Measurements from ENCODE around the gene NOP10. TPM values are rescaled to one million over a fixed set of nuclear protein-coding genes. Genes with fewer than 3 reads are reported as not detected.

NOP10 gene
- total and polyA plus RNA-seq, 2 of the 13 experiments (the other 11 are each of a cell fraction or from before 2014, with no cell fraction given): 239 to 369 TPM

DNA sequence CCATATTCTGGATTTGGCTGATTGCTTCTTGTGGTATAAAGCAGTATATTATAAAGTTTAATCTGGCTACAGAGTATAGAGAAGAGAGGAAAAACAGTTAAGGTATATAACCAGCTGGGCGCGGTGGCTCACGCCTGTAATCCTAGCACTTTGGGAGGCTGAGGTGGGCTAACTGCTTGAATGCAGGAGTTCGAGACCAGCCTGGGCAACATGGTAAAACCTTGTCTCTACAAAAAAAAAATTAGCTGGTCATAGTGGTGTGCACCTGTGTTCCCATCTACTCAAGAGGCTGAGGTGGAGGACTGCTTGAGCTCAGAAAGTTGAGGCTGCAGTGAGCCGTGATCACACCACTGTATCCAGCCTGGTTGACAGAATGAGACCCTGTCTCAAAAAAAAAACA lies 12.7 kb downstream of the NOP10 start:
- Histone ChIP-seq H3K4me2 (ENCODE audit: low read depth, low read length) (no peak overlapping the region), H3K9ac (ENCODE audit: insufficient read depth, low read depth, low read length) (no peak overlapping the region), H3K27me3 (ENCODE audit: control insufficient read depth in 1 of 2, insufficient read depth in 2 of 2, low read length in 2 of 2) (no peaks in the 10 kb centered on the region), H3K4me1 (ENCODE audit: insufficient read depth, low read length) (peaks cover 13% of the 10 kb centered on the region), H3K79me2 (ENCODE audit: insufficient read depth, low read length) (no peaks in the 10 kb centered on the region), H4K20me1 (ENCODE audit: insufficient read depth, low read length) (no peaks in the 10 kb centered on the region), H2AFZ (ENCODE audit: low read length) (no peak overlapping the region), H3K4me3 (replicated peaks in 1 of 3; ENCODE audit: insufficient read depth in 1 of 3, low read depth in 2 of 3, low read length in 3 of 3) (no peak overlapping the region), H3K36me3 (replicated peaks in 1 of 2; ENCODE audit: control insufficient read depth in 1 of 2, insufficient read depth in 2 of 2, low read length in 2 of 2) (no peaks in the 10 kb centered on the region), H3K27ac (ENCODE audit: extremely low read length, insufficient read depth, low read length) (no peak overlapping the region), H3K9me3 (ENCODE audit: low read length) (no peaks in the 10 kb centered on the region)
- no TSS peak for BruUV-seq (replicated peaks)
- no peak for FAIRE-seq
- TF ChIP-seq ZNF616 (CRISPR knock-in tag; IDR thresholded peaks at IDR 0.05; ENCODE audit: low read depth) (no peak), TCF12 (IDR thresholded peaks at IDR 0.05) (no peak), TCF12 (CRISPR knock-in tag; IDR thresholded peaks at IDR 0.05) (no peak)
- intact Hi-C loops (cut with micrococcal nuclease; ENCODE audit: unreplicated experiment) (no loop called here), in situ Hi-C loops (cut with HindIII; ENCODE audit: extremely low pct_ligation_motif_present, low pct_unique_long_range_greater_than_20kb) (no loop called here)
- ATAC-seq: no peak
- ChIA-PET POLR2A (interaction anchor here (3.7 kb wide), 1 partner anchor 12 kb away, joined by 17 read pairs; no protein-coding TSS in a partner anchor), CTCF (ENCODE audit: low intra/inter-chr PET ratio, low total read pairs) (no interaction called here)
- DNase-seq (ENCODE audit: low spot score): no peak
- 96% methylated on average over 5 of the region's 5 CpGs for WGBS (ENCODE audit: low lambda C conversion rate)

DNA sequence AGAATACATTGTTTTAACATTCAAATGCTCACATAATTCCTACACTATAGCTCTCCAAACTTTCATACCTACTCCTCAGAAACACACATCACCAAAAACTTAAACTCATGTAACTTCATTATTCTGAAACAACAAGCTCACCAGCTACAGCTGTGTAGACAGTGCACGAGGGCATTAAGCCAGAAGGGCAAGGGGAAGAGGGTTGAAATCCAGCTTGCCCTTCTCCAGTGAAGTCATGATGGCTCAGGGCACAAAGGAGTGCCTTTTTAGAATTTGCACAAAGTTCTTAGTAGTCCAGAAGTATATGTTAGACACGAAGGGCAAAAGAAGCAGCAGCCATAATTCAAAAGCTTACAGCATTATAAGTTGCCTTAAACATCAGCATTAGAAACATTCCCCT lies 13.9 kb downstream of the NOP10 start:
- Histone ChIP-seq H3K27me3 (ENCODE audit: control insufficient read depth in 1 of 2, insufficient read depth in 2 of 2, low read length in 2 of 2) (no peaks in the 10 kb centered on the region), H3K79me2 (ENCODE audit: insufficient read depth, low read length) (no peaks in the 10 kb centered on the region), H3K36me3 (replicated peaks in 1 of 2; ENCODE audit: control insufficient read depth in 1 of 2, insufficient read depth in 2 of 2, low read length in 2 of 2) (no peaks in the 10 kb centered on the region), H3K4me2 (ENCODE audit: low read depth, low read length) (no peak overlapping the region), H3K9ac (ENCODE audit: insufficient read depth, low read depth, low read length) (no peak overlapping the region), H2AFZ (ENCODE audit: low read length) (no peak overlapping the region), H3K9me3 (ENCODE audit: low read length) (no peaks in the 10 kb centered on the region), H4K20me1 (ENCODE audit: insufficient read depth, low read length) (no peaks in the 10 kb centered on the region), H3K4me3 (replicated peaks in 1 of 3; ENCODE audit: insufficient read depth in 1 of 3, low read depth in 2 of 3, low read length in 3 of 3) (no peak overlapping the region), H3K27ac (ENCODE audit: extremely low read length, insufficient read depth, low read length) (no peak overlapping the region), H3K4me1 (ENCODE audit: insufficient read depth, low read length) (peaks cover 2% of the 10 kb centered on the region; the same call in 1 of the 2 replicates)
- intact Hi-C loops (cut with micrococcal nuclease; ENCODE audit: unreplicated experiment): no loop called here
- TF ChIP-seq, protein P1, sequence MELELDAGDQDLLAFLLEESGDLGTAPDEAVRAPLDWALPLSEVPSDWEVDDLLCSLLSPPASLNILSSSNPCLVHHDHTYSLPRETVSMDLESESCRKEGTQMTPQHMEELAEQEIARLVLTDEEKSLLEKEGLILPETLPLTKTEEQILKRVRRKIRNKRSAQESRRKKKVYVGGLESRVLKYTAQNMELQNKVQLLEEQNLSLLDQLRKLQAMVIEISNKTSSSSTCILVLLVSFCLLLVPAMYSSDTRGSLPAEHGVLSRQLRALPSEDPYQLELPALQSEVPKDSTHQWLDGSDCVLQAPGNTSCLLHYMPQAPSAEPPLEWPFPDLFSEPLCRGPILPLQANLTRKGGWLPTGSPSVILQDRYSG (CRISPR knock-in tag; IDR thresholded peaks at IDR 0.05): no peak
- DNase-seq (ENCODE audit: low spot score) (no peak), FAIRE-seq (no peak), ATAC-seq (no peak)
- no TSS peak for BruUV-seq (replicated peaks)
- ChIA-PET CTCF (ENCODE audit: low intra/inter-chr PET ratio, low total read pairs) (no interaction called here), POLR2A (interaction anchor here (1.2 to 3.7 kb wide), 3 partner anchors 9 to 14 kb away, joined by 4 to 17 read pairs (median 10); partner anchors contain the start of genes NOP10, NUTM1 and SLC12A6)
- 64% methylated on average over 2 of the region's 2 CpGs for WGBS (ENCODE audit: low lambda C conversion rate)
- in situ Hi-C loops (cut with HindIII; ENCODE audit: extremely low pct_ligation_motif_present, low pct_unique_long_range_greater_than_20kb): no loop called here
